Measurements from ENCODE around the gene SLC12A7.
"Not testable (repeated sequence)": the region's sequence is repeated elsewhere in the genome, so short reads cannot be mapped to it uniquely, and the experiment has no call there.

SLC12A7 gene

DNA sequence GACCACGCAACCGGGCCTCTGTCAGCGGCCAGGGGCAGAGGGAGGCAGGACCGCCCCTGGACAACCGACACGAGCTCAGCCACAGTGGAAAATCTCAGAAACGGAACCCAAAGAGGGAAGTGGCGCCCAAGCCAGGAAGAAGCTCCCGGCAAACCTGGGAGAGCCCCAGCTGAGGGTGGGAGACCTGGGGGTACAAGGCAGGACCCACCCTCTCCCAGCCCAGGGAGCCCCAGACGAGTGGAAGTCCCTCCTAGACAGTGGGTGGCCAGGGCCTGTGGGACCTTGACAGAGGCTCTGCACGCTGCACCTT lies 3.0 kb downstream of the SLC12A7 start:
- DNase-seq: no peak

DNA sequence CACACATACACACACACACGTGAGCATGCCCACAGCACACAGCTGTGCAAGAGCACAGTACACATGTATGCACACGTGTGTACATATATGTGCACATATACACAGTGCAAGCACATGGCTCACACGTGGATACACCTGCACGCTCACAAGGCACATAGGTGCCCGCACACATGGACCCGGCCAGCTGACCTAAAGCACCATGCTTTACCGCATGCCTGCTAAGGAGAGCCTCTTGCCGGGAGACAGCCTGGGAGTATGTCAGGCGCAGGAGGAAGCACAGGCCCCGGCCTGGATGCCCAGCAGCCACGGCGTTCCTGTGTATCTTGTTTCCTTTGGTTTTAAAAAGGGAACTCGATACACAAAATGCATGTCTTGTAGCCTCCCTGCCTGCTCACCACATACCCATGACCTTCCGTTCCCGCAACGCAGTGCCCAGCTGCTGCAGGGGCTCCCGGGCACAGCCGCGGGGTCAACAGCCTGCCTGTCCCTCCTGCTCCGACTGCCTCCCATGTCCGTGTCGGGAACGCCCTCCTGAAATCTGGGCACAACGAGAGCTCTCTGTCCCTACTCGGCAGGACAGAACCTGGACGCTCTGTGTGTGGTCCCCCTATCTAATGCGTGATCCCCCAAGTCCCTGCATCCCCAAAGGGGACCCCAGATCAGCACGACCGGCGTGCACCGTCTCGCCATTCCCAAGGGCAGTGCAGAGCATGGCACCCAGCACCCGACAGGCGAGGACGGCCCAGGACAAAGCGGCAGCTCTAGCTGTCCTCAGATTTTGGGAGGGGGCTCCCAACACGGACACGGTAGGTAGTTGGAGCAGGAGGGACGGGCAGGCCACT lies 3.6 kb downstream of the SLC12A7 start:
- DNase-seq: no peak

DNA sequence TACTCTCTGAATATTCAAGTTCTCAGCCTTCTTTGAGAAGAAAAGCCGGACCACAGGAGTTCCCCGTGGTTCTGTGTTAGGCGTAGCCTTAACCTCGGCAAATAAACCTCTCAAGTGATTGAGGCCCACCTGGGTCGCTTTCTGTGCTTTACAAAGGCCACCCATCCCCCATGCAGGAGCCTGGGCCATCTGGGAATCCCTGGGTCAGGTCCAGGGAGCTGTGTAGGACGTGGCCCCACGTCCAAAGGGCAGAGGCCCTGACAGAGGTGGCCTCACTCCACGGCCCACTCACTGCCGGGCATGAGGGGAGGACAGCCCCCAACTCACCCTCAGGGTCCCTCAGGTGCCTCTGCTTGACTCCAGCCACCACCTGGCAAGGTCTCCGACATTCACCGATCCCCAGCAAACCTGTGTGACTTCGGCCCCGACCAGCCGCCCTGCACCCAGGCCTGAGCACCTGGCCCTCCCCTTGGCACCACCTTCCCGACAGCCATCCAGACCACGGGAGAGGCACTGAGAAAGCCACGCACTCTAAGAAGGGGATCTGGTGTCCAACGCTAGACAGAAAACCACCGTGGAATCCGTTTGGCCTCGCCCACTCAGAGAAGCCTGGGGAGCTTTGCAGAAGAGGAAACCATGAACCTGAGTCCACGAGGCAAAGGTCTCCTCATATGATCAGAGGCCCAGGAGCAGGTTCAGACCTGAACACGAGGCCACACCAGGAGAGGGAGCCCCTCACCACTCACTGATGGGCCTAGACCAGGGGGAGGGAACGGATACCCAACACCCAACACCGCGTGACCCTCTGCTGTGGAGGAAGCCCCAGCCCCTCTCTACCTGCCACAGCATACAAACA lies 4.5 kb downstream of the SLC12A7 start:
- no peak for DNase-seq

DNA sequence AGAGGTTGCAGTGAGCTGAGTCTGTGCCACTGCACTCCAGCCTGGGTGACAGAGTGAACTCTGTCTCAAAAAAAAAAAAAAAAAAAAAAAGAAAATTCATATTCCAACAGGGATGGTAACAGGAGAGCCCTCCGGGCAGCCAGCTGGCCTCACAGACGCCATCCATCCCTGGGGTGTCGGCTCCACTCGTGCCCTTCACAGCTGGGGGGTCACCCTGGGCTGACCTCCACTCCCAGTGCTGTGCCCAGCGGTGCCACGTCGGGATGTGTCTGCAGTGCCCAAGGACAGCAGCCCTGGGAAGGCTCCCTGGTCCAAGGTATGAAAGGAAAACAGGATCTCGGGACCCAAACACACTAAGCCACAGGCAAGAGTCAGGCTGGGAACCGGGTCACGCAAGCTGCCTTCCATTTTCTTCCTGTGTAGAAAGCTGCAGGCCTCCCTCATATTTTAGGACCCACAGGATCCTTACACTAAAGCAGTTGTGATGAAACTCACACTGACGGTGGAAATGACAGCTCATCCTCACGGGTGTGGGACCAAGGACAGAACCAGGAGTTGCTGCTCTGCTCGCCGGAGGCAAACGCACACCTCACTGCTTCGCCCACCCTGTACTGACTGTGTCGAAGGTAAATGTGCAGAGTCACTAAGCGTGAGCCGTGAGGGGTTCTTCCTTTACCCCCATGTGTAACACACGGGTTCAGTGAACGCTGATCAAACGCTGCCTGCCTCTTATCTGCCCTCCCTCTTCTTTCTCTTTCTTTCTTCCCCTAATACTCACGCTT lies 5.3 kb downstream of the SLC12A7 start:
- DNase-seq: no peak

DNA sequence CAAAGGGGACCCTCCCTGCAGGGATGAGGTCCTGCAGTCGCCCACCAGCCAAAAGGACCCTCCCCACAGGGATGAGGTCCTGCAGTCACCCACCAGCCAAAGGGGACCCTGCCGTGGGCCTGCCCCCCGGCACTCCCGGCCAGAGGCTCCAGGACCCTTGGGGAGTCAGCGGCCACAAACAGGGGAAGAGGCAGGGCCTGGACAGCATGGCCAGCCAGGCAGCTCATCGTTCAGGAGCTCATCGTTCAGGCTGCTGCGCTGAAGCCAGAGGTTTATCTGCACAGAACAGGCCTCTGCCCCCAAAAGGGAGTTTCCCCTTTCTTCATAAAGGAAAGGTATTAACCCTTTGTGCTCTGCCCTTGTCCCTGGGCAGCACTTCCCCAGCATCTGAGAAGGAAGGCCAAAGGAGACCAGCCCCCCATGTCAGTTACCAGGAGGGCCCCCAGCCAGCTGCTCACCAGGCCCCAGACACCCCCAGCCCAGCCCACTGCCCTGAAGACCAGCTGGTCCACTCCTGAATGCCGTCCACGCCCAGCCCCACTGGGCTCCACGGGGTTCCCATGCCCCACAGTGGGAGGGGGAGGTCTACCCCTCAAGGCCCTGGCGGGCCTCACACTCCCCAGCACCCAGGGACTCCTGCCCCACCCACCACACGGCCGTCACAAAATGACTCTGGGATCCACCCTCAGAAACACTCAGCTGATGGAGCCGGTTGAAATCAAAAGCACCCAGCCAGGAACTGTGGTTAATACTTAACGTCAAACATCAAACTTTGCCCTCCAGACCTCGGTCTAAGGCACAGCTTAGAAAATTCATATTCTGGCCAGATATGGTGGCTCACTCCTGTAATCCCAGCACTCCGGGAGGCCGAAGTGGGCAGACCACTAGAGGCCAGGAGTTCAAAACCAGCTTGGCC lies 6.3 kb downstream of the SLC12A7 start:
- DNase-seq: no peak

DNA sequence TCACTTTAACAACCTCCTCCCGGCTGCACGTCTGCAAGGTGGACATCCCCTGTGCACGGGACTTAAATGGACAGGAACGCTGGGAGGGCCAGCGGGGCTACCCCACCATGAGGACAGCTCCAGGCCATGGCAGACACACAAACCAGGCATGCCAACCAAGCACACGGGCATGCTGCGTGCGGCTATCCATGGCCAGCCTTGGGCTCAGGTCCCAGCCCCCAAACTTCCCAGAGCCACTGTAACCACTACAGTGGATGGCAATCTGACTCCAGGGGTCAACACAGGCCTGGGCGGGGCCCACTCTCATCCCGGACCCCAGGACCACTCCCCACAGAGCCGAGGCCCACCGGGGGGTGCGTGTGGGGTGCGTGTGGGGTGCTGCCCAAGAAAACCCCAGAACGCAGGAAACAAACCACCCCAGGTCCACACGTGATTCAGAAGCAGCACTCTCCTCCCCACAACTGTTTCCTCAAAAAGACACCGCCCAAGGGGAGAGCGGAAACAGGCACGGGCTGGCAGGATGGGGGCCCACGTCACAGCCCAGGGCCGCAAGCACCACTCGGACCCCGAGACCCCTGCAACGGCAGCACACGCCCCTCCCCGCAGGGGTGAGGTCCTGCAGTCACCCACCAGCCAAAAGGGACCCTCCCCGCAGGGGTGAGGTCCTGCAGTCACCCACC lies 7.4 kb downstream of the SLC12A7 start:
- no peak for DNase-seq

DNA sequence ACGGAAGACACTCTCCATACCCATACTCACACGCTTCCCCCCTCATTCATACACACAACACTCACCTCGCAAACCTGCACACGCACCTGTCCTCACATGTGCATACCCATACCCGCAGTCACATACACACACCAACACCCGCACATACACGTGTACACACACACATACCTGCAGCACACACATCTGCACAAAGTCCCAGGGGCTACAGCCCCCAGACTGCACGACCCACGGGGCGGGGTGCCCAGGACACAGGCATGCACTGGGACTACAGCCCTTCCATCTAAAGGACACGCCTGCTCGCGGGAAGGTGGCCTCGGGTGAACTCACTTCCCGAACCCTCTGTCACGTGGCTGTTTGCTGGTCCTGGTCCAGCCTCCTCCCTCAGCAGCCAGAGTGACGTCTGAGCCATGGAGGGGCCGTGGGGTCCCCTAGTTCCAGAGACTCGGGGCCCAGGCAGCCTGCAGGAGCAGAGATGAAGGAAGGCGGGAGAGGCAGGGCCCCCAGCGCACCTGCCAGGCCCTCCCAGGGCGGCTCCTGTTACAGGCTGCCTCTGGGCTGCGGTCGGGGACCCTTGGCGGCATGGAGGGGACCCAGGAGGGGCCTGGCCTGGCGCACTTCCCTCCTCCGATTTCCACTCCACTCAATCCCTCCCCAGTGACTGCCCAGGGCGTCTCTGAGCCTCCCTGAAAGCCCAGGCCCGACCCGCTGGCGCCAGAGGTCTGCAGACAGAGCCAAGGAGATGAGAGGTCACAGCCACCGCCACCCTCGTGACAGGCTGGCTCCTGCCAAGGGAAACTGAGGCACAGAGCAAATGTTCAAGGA lies 8.1 kb downstream of the SLC12A7 start:
- DNase-seq: no peak

DNA sequence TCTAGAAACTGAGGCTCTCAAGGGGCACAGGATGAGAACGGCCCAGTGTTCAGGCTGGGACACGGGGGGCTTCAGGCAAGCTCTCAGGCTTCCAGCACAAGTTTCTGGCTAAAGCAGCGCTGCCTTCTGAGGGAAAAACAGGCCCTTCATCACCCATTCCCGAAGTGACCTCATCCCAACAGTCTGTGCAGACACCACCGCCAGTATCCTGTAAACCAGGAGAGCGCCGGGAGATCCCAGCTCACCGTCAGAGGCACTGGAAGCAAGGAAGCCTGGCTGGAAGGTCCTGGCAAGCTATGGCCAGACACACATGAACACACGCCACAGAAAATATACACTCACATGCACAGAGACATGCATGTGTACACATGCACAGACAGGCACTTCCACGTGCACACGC lies 8.8 kb downstream of the SLC12A7 start:
- DNase-seq: no peak

DNA sequence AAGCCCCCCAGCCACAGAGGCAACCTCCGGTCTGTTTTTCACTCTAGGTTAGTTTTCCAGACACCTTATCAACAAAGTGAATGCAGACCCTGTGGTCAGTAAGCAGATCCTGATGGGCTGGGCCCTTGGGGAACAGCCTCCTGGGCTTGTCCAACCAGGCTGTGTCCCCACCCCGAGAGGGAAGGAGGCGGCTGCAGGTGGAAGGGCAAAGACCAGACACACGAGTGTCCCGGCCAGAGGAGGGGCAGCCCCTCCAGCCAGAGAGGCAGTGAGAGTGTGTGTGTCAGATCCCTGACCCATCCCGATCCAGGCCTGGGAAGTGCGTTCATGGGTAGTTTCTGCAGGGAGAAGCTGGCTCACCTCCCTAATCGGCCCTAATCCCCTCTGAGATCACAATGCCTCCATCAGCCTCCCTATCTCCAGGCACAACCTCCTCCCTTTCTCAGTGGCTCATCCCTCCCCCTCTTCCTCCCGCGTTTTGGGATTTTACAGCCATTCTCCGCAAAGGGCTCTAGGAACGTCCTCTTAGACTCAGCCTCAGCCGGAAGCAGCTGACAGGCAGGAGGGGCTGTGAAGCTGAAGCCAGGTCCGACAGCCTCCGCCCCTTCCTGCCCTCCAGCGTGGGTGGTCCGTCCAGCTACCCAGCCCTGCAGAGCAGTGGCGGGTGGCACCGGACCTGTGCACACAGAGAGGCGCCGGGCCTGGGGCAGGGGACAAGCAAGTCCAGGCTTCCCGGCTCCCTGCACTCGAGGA lies 9.7 kb downstream of the SLC12A7 start:
- no peak for DNase-seq

DNA sequence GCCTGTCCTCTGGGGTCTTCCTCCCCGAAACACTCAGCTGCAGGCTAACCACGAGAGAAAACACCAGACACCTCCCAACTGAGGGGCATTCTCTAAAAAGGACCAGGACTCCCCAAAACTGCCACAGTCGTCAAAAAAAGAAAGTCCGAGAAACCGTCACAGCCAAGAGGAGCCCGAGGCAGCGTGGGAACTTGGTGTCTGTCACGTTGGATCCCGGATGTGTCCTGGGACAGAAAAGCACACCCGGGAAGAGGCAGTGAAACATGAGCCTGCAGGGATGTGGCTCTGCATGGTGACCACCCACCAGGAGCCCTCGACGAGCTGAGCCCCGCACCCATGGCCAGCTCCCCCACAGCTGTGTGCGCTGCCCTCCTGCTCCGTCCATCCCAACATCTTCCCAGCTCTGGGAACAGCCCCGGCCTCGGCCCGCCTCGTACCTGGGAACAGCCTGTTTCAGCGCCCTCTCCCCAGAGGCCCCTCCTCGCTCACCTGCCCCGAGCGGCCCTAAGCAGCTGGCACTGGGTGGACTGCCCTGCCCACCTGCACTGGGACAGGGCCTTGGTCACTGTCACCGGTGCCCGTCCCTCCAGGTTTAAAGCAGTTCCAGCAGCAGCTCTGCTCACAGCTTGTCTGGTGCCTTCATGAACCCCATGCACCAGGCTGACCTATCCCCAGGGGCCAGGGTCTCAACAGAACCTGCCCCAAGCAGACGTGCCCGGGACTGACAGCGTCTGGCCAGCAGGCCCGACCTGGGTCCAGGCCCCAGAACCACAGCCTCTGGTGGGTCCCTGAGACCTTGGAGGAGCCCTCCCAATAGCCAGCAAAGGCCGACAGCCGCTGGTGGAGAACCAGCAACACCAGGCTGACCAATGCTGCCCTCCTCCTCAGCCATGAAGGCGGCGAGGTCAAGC lies 10.9 kb downstream of the SLC12A7 start:
- no peak for DNase-seq

DNA sequence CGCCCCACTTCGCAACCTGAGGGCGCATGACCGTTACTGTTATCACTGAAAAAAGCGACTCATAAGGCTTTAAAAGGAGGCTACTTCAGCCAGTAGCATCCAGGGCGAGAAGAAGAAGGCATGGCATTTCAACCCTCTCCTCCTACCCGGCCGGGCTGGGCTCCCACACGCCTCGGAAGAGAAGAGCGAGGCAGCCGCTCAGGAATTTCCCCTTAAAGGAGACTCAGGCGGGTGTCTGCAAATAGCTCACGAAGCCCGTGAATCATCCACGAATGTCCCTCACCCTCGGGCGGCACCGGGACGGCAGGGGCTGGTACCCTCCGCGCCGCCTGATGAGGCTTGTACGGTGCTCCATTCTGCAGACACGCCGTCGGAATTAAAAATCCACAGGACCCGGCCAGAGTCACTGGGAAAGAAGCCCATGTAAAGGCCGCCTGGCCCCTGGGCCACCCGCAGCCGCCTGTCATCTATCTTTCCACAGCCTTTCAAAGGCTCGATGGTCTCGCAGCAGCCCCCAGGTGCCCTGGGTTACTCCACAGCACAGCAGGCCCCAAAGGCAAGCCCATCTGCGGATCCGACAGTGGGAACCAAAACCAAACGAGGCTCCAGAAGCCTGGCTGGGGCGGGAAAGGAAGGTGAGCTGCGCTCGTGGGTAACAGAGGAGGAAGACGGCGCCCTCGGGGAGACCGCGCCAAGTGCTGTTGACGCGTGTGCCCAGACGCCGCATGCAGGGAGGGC lies 11.8 kb downstream of the SLC12A7 start:
- DNase-seq: no peak

DNA sequence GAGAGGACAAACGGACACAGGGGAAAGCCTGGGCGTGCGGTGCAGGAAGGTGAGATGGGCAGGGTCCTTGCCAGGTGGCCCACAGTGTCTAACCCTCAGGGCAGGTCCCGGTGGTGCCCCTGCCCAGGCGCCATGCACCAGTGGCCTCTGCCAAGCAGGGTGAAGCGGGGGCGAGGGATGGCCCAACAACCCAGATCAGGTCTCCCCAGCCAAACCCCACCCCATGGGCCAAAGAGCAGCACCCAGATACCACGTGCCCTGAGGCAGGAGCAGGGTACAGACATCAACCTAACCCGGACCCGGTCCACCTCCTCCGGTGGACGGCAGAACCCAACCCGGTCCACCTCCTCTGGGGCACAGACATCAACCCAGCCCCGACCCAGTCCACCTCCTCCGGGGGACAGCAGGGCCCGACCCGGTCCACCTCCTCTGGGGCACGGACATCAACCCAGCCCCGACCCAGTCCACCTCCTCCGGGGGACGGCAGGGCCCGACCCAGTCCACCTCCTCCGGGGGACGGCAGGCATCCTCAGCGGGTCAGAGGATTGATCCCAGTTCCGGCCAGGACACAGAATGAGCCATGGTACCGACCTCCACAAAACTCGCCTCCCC lies 12.8 kb downstream of the SLC12A7 start:
- DNase-seq: no peak

DNA sequence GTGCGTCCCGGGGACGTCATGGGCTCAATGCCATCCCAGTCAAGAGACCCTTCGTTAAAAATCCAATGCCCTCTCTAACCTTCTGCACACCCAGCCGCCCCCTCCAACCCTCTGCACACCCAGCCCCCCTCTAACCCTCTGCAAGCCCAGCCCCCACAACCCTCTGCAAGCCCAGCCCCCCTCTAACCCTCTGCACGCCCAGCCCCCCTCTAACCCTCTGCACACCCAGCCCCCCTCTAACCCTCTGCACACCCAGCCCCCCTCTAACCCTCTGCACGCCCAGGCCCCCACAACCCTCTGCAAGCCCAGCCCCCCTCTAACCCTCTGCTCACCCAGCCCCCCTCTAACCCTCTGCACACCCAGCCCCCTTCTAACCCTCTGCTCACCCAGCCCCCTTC lies 13.9 kb downstream of the SLC12A7 start:
- DNase-seq: not testable (repeated sequence)

DNA sequence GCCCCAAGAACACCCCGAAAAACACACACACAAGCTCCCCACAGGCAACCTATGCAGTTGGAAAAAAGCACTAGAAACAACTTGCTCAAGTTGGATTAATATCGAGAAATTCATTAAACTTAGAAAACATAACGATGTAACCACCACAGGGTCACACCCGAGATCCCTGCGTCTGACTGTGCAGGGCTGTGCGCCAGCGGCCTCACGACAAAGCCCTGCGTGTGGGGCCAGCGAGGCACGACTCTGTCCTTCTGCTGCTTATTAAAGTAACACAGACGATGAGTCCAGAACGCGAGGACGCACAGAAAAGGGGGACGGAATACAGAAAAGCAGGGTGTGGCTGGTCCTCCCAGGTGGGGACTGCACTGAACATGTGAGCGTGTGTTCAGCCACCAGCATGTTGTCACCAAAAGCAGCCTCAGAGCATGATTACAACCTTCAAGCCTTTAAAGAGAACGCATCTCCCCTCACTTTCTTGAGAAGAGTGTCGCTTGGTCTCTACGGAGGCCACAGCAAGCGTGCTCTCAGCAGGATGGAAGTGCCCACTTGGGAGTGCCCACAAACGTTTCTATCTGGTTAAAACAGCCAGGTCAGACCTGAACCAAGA lies 14.4 kb downstream of the SLC12A7 start:
- no peak for DNase-seq

DNA sequence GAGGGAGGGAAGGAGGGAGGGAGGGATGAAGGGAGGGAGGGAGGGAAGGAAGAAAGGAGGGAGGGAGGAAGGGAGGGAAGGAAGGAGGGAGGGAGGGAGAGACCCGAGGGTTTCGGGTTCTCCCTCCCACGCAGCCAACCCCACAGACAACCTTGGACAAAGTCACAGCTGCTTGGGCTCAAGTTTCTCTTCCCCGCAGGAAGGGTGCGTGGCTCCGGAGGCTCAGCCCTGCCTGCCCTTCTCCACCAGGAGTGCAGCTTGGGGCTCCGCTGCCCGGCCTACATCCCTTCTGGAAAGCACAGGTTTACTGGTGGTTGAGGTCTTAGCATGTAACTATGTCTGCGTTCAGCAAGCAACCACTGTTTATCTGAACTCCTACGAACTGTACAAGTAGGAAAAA lies 15.0 kb downstream of the SLC12A7 start:
- no peak for DNase-seq

DNA sequence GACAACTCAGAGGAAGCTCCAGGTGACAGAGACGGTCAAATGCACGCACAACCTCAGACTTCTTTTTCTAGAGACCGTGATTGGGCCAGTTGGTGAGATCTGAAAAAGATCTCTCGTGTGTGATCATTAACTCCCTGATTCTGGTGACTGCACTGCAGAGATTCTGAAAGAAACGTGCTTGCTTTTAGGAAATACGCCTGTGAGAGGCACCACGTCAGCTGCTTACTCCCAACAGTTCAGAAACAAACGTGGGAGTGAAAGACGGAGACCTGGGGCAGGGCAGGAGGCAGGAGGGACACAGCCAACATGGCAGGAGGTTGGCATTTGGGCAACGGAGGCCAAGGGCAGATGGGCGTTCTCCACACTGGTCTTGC lies 15.9 kb downstream of the SLC12A7 start:
- DNase-seq: no peak

DNA sequence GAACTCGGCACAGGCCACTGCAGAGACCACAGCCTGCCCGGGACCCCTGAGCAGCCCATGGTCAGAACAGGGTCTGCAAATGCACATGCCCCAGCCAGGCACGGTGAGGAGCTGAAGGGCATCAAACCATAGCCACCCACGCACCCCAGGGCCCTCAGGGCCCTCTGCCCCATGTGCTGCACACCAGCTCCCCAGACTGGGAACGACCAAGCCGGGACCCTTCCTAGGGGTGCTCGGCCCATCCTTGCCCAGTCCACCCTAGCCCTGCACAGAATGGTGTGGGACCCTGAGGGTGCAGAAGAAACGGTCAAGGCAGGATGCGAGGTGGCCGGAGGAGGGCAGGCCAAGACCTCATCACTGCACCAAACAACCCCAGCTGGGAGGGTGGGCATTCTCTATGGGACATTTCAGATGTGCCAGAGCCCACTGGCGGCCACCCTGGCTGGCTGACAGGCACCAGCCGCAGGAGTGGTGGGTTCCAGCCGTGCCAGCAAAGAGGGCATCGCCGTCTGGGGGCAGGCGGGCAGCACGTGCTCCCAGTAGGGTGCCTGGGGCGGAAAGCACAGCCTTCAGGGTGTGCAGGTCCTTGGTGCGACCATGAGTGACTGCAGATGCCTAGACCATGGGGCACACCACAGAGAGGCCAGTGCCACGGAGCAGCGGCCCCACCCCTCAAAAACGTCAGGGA lies 16.4 kb downstream of the SLC12A7 start:
- no peak for DNase-seq

Measured in activated CD4-positive, CD25-positive, alpha-beta regulatory T cell treated with anti-CD3 and anti-CD28 coated beads, Interleukin-2, amount 50 U/mL, for 72 hours (primary cell).